Stimulated activated CD4-positive, alpha-beta T cell treated with anti-CD3 and anti-CD28 coated beads, Interleukin-2, amount 100 ng/mL, for 48 hours (primary cell): ENCODE data around the gene E2F1.

Experiments used
- DNase-seq, 2 donors: peaks; one replicate each; pipeline ENCODE4 v3.0.0-alpha.2; 2020

E2F1 gene

DNA sequence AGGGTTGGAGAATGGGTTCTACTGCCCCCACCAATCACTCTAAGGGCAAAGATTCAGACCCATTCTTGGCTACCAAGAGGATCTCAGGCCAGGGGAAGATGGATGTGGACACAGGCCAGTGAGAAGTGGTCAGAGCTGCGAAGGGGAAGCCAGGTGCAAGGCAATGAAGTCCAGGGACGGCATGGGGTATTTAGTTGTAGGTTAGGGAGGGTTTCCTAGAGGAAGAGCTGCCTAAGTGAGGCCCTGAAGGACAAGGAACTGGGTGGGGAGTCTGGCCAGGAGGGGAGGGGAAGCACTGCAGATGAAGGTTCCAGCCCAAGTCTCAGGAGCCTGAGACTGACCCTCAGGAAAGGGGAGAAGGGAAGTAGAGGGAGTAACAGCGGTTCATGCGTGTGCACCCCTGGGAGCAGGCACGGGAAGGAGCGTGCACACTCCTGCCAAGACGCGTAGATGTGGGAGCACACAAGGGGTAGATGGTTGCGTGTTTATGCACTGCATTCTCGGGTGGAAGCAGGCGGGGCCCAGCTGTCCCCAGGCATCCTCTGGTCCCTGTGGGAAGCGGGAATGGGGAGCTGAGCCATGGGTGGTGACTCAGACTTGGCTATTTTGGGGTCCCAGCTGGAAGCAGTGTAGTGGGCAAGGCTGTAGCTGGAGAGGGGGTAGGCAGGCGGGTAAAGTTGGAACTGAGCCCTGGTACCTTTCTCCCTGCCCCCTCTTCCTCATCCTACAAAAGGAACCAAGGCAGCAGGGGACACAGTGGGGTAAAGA is 16.1 kb downstream of the E2F1 start:
- DNase-seq = no peak

DNA sequence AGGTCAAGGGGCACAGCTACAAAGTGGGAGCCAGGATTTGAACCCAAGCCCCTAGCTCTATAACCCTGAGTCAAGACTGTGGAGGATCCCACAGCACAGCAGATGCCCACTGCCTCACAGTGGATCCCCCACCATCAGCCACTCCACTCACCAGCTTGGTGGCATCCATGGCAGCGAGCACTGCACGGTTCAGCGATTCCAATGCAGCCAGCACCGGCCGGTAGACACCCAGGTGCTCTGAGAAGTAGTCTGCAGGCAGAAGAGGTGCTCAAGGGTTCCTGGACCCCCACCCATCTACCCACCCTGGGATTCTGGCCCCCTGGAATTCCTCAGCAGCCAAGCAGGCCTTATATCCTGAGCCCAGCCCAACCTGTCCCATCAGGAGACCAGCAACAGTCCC is 17.0 kb downstream of the E2F1 start:
- no peak for DNase-seq

DNA sequence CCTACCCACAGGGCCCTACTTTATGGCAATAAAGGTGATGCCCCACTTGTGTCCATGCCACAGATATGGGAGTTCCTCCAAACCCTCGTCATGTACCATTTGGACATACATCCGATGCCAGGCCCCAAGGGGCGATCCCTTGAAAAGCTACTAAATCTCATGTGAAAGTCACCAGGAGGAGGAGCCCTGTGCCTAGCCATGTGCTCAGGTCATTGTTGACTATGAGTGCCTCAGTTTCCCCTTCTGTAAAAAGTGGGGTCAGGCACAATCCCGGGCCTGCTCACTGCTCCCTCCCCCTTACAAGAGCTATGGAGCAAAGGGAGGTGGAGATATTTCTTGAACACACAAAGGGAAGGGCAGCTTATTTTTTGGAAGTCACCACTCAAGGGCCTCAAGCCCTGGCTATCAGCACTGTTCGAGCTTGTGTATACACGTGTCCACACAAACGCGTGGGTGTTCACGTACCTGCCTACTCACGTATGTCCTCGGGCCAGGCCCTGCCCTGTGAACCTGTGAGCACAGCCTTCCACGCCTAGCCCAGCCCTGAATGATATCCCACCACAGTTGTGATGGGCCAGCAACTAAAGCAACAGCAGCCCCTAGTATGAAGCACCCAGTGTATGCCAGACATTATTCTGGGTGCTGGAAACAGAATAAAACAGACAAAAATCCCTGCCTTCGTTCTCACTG is 17.6 kb downstream of the E2F1 start:
- DNase-seq = no peak

DNA sequence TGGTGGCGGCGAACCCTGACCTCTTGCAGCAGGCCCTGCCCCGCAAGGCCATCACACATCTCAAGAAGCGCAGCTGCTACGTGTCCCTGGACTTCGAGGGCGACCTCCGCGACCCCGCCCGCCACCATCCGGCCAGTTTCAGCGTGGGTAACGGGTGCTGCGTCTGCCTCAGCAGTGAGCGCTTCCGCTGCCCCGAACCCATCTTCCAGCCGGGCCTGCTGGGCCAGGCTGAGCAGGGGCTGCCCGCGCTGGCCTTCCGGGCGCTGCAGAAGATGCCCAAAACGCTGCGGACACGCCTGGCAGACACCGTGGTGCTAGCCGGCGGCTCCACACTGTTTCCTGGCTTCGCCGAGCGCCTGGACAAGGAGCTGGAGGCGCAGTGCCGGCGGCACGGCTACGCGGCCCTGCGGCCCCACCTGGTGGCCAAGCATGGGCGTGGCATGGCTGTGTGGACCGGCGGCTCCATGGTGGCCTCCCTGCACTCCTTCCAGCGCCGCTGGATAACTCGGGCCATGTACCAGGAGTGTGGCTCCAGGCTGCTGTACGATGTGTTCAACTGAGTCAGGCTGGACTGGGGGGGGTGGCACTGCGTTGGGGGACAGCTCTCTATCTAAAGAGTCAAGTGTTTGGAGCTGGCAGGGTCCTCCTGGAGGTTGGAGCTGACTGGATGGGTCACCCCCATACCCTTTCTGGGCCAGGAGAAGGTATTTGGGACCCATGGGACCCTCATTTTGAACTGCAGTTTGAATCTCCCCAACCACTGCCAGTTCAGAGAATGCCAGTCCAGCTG is 18.3 kb downstream of the E2F1 start:
- peak; percentile 78 to 81 for DNase-seq

DNA sequence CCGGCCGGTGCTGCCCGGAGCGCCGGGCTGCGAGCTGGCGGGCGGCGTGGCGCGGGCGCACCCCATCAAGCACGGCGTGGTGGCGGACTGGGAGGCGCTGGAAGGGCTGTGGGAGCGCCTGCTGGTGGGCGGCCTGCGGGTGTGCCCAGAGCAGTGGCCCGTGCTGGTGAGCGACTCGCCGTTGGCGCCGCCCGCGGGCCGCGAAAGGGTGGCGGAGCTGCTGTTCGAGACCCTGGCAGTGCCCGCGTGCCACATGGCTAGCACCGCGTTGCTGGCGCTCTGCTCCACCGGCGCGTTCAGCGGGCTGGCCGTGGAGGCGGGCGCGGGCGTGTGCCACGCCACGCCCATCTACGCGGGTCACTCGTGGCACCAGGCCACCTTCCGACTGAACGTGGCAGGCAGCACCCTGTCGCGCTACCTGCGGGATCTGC is 18.9 kb downstream of the E2F1 start:
- DNase-seq = peak; percentile 35 to 38

DNA sequence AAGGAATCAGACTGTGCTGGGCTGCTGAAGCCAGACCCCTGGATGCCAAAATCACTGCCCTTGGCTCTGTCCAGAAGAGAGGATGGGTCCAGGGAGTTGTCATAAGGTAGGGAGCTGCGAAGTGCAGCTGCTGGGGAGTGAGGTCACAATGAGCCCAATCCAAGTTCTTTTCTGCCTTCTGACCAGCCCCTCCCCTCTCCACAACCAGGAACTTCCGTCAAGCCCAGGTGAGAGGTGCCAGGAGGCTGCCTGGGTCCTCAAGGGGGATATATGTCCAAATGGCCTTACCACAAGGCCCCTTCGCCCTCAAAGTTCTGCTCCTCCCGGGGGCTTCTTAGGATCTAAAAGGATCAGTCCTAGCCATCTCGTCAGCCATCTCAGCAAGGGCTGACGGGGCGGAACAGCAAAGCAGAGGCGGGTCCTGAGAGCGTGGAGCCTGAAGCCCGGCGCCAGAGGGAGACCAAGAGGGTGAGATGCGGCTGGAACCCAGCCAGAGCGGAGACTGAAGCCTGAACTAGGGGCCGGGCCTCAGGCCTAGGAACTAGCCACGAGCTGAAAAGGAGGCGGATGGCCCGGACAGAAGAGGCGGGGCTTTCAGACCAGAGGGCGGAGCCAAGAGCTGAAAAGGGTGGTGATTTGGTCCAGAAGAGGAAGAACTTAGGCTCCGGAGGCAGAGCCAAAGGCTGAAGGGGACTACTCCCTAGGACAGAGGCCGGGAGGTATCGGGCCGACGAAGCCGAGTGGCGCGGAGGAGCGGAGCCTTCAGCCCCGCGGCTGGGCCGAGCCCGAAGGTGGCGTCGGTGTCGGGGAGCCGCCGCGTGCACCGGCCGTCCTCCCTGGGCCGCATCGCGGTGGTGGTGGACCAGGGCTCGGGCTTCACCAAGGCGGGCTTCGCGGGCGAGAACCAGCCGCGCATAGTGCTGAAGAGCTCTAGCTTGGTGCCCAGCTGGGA is 19.6 kb downstream of the E2F1 start, which contains the start of gene ACTL10:
TSS of gene ACTL10 (plus strand) at position 651 of the 952 bp plus-strand sequence. CDS start 555 bp downstream, outside the sequence.
- DNase-seq = peak; percentile 82 to 84

DNA sequence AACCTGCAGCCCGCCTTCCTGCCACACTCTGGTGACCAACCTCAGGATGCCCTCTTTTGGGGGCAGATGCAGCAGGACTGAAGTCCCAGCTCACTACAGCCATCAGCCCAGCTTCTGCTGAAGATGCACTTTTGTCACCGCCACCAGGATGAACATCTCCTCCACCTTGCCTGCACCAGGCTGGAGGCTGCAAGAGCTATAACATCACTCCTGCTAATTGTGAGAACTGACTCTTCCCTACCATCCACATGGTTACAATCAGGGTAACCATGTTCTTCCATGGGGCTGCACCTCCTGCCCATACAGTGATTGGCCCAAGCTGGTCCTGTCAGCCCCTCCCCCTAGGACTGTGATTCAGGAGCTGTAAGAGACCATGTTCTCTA is 21.4 kb downstream of the E2F1 start:
- no peak for DNase-seq

DNA sequence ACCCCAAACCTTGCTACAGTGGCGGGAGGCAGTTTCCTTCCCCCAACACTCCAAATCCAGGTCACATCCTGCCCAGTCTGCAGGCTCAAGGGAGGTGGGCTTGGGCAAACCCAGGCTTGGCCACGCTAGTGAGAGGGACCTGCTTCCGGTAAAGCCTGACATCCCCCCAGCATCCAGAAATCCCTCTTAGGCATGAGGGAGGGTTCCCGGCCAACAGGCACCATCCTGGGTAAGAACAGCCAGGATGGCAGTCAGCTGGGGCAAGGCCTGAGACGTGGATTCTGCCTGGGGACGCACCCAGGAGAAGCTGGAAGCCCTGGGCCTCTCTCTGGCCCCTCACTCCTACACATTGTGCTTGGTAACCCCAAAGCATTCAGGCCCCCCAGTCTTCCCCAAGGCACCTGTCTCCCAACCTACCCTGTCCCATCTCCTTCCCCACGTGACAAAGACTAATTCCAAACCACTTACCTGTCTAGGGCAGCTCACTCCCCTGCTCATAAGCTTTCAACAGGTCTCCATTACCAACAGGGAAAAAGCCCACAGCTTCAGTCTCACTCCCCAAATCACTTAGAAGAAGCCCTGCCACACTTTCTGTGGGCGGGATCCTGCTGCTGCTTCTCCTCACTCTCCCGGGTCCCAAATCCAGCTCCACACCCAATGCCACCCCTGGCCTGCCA is 22.0 kb downstream of the E2F1 start:
- no peak for DNase-seq

DNA sequence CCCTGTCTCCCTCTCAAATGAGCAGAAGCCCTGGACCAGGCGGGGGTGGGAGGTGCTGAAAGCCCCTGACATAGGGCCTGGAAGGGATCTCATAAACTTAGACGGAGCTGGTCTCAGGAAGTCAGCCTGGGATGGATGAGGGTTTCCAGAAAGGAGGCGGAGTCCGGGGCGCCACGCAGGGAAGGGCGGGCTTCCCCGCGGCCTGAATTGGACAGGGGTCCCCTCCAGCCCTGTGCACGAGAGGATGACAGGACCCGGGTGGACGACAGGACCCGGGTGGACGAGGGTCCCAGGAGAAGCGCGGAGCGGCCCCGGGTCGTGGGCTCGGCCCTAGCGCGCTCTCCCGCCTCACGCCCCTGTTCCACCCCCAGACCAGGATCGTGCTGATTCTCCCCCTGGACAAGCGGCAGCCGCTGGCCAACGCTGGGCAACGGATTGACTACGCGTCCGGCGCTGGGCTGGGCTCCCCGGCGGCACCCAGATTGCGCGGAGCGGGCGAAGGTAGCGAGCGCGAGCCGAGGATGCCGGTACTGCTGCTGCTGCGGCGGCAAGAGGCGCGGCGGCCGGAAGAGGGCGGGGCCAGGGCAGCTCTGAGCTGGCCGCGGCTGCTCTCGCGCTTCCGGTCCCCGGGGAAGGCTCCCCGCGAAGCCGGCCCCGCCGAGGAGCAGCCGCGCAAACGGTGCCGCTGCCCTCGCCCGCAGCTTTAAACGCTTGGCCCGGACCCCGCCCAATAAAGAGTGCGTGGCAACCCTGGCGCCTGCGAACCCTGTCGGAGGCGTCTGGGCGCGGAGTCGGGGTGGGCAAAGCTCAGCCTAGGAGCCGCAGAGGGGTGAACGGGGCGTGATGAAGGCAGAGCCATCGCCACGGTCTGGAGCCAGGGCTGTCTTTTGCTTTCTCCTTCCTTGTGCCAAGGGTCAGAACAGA is 22.8 kb downstream of the E2F1 start:
- DNase-seq = peak; percentile 76 to 84

DNA sequence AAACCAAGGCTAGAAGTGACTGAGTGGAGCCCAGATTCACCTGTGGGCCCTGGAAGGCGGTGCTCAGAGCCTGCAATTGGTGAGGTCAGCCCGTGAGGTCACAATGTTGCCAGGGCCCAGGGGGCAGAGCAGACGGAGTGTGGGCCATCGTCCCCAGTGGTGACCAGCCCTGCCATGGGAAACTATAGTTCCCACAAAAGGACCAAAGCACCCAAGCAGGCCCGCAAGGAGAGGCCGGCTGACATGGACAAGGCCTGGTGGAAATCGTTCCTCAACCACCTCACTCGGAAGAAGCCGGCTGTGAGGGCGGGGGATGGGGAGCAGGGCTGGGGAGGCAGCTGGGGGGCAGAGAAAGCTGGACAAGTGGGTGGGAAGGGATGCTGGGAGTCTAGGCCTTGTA is 24.0 kb downstream of the E2F1 start, which contains the start of gene C20orf144:
TSS of gene C20orf144 (plus strand) at position 156 of the 400 bp plus-strand sequence. CDS start at position 175, 19 bp downstream.
- no peak for DNase-seq

DNA sequence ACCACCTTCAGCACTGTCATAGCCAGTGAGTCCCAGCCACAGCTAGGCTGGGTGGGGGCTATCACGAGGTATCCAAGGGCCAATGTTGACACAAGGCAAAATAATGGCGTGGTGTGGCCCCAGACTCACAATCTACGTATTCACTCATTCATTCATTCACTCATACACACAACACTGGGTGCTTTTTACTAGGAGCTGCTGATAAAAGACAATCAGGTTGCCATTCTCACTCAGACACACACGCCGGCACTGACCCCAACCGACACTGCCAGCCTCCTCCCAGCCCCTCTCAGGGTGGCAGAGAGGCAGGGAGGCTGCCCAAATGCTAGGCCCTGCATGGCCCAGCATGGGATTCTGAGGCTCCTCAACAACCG is 25.5 kb downstream of the E2F1 start:
- DNase-seq = no peak

DNA sequence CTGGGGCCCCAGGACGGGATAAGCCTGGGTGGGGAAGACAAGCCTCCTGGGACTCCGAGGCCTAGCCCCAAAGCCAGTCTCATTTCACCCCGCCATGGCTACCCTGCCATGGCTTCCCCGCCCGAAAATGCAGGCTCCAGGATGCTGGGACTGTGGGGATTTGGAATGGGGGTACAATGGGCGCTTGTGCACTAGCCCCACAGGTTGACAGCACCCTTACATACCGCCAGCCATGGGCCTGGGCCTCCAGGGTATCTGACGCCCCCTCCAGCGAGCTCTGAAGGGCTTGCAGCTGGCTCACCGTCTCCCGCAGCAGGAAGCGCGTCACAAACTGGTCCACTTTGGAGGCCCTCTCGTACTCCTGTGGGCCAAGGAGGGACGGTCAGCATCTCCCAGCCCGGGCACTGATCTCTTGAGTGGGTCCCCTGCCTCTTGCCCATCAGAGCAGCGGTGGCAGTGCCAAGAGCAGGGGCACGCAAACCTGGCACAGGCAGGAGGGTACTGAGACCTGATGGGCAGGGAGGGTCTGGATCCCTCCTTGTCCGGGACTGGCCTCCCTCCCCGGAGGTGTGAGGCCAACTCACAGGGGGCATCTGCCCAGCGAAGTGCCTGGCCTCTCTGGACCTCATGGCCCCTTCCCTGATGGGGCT is 26.0 kb downstream of the E2F1 start:
- DNase-seq = no peak

DNA sequence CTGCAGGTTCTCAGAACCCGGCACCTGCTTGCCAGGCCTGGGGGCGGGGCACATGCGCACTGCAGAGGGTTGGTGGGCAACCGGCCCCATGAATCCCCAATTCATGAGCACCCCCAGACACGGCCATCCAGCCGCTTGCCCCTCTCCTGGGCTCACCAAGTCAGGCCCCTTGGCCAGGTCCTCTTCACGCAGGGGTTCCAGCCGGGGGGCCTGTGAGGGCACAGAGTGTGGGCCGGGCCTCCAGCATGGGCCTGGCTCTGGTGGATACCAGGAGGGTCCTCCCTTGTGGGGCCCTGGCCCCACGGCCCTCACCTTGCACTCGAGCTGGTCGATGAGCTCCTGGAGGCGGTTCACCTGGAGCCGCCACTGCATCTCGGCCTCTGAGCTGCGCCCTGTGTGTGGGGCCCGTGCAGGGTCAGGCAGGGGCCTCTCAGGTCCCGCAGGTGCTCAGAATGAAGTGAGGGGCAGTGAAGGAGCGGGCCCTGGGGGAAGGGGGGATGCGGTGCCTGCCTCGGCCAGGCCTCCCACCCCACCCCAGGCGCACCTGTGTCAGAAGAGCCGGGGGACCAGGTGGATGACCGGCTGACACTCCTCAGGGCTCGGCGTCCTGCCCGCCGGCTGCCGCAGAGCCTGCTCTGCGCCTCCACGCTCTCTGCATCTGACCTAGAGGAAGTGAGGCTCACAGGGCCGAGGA is 26.7 kb downstream of the E2F1 start:
- DNase-seq = no peak

DNA sequence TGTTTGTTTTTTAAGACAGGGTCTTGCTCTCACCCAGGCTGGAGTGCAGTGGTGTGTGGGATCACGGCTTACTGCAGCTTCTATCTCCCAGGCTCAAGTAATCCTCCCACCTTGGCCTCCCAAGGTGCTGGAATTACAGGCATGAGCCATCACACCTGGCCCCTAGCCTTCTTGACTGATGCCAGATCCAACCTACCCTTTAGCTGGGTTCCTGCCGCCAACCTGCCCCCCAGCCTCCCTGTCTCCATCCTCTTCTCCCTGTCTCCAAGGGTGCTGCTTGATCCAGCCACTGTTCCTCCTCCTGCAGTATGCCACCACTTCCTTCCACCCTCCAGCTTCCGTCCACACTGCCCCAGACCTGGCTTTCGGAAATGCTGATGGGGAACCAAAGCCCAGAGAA is 27.3 kb downstream of the E2F1 start:
- DNase-seq = no peak

DNA sequence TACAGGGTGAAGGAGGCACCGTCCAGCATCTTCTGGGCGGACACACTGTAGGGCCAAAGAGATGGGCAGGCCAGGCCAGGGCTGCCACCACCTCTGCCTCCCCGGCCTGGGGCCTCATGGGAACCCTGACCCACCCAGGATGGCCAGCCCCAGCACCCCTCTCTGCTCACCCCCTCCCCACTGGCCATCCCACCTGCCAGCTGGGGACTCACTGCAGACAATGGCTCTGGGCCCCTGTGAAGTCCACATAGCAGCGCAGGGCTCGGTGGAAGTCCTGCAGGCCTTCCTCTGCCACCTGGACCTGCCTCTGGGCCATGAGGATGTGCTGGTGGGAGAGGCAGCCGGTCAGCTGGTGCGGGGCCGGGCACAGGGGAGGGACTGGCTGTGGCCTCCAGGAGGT is 27.7 kb downstream of the E2F1 start:
- DNase-seq = no peak

DNA sequence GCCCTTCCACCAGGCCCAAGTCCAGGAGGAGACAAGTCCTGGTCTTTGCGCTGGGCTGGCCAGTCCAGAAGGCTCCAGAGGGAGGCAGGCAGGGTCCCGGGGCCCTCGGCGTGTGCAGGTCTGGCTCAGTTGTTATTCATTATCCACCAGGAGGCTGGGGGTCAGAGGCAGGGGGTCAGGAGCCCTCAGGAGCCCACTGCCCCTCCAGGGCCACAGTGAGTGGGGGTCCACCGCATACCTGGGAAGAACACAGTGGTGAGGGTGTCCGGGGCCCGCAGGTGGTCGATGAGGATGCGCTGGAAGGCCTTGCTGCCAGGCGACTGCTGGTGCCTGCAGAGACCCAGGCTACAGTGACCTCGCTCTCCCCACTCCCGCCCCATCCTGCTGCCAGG is 28.5 kb downstream of the E2F1 start:
- no peak for DNase-seq

DNA sequence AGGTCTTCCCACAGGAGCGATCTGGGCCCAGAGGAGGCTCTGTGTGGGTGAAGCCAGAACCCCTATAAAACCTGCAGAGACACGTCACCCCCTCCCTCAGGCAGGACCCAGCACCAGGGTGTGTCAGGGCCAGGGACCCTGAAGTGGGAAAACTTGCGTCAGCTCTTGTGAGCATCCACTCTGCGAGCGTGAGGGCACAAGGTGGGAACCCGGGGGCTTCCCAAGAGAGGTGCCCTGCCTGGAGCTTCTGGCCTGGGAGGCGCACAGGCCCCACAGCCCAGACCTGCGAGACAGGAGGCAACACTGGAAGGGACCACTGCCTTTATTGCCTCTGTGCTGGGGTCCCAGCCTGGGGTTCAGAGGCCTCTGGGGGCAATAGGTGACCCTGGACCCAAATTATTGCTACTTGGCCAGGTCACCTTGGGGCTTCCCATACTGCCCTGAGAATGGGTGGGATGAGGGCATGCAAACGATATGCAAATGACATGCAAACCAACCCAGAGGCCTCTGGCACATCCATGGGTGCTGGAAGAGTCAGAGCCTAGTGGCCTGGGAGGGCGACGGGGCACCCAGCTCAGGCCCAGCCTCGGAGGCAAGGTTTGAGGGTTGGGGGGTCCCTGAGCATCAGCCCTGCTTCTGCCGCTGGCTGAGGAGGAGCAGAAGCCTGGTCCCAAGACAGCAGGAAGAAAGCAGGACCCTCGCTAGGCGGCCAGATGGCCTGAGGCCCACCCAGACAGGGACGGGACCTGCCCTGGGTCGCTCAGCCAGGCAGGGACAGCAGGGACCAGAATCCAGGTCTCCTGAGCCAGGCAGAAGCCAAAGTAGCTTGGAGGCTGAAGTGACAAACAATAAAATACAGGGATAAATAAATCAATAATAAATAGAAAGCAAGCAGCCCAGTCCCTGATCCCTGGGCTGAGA is 29.1 kb downstream of the E2F1 start:
- DNase-seq = no peak
